Measurements from ENCODE around the gene CNEP1R1.

Gene CNEP1R1

GRCh38 chr16:50021544-50021943 lies 3.5 kb upstream of the CNEP1R1 start:
- DNase-seq: no peak

DNA sequence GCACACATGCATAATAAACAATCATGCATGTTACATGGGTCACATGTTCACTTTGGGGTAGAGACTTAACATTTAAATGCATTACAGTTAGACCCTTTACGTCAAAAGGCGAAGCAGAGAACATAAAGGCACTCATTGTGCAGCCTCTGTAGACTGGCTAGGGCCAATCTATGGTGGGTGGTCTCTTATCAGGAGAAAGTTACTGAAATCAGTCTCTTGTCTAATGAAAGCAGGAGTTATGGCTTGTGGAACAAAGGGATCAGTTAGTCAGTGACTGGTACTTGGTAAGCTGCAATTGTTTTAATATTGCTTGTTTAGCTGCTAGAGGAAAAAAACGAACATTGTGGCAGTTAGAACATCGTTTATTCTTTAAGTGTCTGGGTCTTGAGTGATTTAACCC lies 1.4 kb upstream of the CNEP1R1 start:
- DNase-seq: no peak

DNA sequence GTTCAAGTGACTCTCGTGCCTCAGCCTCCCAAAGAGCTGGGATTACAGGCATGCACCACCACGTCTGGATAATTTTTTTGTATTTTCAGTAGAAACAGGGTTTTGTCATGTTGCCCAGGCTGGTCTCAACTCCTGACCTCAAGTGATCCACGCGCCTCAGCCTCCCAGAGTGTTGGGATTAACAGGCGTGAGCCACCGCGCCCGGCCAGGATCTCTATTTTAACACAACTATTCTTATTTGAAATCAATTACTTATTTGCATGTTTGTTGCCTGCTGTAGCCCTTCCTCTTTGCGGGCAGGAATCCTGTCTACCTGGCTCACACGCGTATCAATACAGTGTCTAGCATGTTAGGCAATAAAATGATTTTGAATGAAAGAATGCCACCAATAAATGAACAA lies 818 bp upstream of the CNEP1R1 start:
- DNase-seq: no peak

DNA sequence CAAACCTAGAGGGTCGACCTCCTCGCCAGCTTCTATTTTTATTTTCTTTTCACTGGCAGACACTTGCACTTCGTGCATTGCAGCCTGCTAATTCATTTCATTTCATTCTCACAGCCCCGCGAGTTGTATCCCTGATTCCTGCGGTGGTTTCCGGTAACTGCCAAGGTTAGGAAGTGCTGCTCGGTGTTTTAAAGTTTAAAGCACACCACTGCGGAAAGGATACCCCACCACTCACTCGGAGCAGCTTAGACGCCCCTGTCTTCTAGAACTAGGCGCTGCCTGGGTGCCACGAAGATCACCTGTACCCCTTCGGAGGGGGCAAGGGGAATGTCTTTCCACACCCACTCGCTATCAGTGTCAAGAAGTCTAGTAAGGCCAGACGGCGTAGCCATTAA lies 509 bp downstream of the CNEP1R1 start:
- peak; percentile 15 for DNase-seq

- no peak for DNase-seq
These were observed 2.8 kb downstream of the CNEP1R1 start for GRCh38 chr16:50027829-50028228.

- DNase-seq: no peak
These were observed 10.5 kb downstream of the CNEP1R1 start for GRCh38 chr16:50035468-50035992.

GRCh38 chr16:50036426-50036825 lies 11.4 kb downstream of the CNEP1R1 start:
- no peak for DNase-seq

DNA sequence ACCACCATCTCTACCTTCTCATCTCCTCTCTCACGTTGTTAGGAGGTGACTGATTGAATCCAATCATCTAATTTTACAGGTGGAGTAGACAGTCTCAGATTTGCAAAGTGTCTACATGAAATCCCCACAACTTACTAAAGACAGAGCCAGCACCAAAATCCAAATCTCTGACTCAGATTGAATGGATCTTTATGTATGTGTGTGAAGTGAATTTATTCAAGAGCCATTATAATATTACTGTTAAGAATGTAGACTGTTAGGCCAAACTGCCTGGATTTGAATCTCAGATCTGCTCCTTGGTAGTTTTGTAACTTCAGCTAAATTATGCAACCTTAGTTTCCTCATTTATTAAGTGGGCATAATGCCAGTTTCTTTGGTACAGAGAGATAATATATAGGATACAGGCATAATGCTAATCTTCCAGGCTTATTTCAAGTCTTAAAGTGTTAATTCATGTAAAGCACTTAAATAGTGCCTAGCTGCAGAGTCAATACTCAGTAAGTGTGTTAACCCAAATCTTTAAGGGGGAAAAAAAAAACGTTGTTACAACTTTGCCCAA lies 12.7 kb downstream of the CNEP1R1 start:
- no peak for DNase-seq

GRCh38 chr16:50038286-50038685 lies 13.3 kb downstream of the CNEP1R1 start:
- DNase-seq: no peak

- DNase-seq: no peak
These were observed 13.9 kb downstream of the CNEP1R1 start for GRCh38 chr16:50038756-50039529.

DNA sequence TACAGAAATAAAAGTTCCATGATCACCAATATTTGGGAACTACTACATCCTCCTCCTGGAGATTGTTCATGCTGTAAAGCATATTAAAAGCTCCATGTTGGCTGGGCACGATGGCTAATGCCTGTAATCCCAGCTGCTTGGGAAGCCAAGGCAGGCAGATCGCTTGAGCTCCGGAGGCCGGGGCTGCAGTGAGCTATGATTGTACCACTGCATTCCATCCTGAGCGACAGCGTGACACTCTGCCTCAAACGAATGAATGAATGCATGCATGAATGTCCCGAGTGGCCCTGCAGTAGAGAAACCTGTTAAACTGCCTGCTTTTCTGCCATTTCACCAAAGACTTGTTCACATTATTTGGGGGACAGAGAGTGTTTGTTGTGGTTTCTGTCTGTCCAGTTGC lies 15.0 kb downstream of the CNEP1R1 start:
- no peak for DNase-seq

GRCh38 chr16:50040710-50041109 lies 15.7 kb downstream of the CNEP1R1 start:
- DNase-seq: no peak

DNA sequence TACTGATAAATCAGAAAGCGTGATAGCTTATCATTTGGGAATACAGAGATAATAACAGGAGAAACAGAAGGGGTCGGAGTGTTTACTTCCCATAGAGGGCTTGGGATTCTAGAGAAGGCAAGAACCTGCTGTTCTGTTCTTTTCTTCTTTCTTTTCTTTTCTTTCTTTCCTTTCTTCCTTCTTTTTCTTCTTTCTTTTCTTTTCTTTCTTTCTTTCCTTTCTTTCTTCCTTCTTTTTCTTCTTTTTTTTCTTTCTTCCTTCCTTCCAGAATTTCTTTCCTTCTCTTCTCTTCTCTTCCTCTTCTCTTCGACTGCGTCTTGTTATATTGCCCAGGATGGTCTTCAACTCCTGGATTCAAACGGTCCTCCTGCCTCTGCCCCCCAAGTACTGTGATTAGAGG lies 18.3 kb downstream of the CNEP1R1 start:
- DNase-seq: no peak

DNA sequence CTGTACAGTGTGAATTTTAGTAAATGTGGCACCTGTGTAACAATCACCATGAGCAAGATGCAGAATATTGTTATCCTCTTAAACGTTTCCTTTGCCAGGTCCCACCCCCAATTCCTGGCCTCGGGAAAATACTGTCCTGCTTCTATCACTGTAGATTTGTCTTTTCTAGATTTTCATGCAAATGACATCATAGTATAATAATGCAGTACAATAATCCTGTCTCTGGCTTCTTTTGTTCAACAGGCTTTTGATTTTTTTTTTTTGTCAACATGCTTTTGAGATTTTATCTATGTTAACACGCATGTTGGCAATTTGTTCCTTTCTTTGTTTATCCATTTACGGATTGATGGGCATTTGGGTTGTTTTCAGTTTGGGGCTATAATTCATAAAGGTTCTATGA lies 20.4 kb downstream of the CNEP1R1 start:
- DNase-seq: no peak

DNA sequence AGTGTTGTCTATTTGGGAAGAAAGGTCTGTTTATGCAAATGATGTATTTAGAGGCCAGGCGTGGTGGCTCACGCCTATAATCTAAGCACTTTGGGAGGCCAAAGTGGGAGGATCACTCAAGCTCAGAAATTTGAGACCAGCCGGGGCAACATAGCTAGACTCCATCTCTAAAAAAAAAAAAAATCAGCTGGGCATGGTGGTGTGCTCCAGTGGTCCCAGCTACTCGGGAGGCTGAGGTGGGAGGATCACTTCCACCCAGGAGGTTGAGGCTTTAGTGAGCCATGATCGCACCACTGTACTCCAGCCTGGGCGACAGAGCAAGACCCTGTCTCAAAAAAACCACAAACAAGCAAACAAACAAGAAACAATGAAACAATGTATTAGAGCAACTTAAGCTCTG lies 21.8 kb downstream of the CNEP1R1 start:
- DNase-seq: no peak

- DNase-seq: no peak
These were observed 22.8 kb downstream of the CNEP1R1 start for GRCh38 chr16:50047864-50048263.

DNA sequence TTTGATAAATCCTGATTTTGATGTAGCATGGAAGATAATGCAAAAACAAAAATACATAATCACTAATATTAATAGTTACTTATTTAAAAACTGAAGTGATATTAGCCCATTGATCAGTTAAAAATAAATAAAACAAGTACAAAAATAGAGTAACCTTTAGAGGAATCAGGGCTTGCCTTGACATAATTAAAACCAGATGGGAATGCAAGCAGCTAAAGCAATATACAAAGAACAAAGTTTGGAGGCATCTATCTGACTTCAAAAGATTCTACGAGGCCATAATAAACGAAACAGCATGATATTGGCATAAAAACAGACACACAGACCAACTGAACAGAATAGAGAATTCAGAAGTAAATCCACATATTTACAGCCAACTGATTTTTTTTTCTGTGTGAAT lies 25.8 kb downstream of the CNEP1R1 start:
- no peak for DNase-seq

GRCh38 chr16:50056226-50056625 lies 31.2 kb downstream of the CNEP1R1 start:
- no peak for DNase-seq

GRCh38 chr16:50058091-50058771 lies 33.2 kb downstream of the CNEP1R1 start:
- DNase-seq: no peak

DNA sequence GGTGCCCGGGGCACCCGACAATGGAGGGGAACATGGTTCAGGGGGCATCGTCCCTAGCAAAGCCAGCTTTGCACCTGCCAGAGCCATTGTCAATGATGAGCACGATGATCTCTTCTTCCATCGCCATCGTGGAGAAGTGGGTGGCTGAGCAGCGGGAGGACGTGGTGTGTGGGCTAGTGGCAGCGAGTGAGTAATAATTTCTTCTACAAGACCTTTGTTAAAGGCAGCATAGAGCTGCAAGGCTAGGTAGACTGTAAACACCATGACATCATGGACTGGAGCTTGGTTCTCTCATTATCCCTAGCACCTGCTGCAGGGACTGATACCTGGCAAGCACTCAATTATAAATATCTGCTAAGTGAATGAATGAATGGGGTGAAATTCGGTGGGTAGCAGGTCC lies 34.1 kb downstream of the CNEP1R1 start:
- no peak for DNase-seq

GRCh38 chr16:50059669-50060068 lies 34.6 kb downstream of the CNEP1R1 start:
- no peak for DNase-seq

- DNase-seq: no peak
These were observed 36.3 kb downstream of the CNEP1R1 start for GRCh38 chr16:50061326-50061725.

DNA sequence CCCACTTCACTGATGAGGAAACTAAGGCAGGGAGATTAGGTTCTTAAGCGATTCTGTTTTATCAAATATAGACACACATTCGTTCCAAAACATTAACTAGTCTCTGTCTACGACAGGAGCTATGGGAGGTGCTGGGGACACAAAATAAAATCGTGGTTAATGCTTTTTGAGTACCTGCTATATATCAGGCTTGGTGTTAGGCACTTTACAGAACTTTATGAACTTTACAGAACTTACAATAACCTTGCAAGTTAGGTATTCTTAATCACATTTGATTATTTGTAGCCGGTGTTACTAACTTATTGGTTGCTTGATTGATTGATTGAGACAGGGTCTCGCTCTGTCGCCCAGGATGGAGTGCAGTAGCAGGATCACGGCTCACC lies 40.2 kb downstream of the CNEP1R1 start:
- DNase-seq: no peak

Measured in stimulated activated CD4-positive, alpha-beta T cell treated with anti-CD3 and anti-CD28 coated beads, Interleukin-4, amount 100 ng/mL, for 1 hour (primary cell).